NT2/D1 (cell line): ENCODE results near the gene NOM1.

Source experiments
- SUZ12 ChIP-seq: IDR thresholded peaks from 2 replicates; pipeline ENCODE4 v1.6.1; 2011; ENCODE audit not compliant: insufficient read length, insufficient read depth; ENCODE audit errors: extremely low read depth
- YY1 ChIP-seq: IDR thresholded peaks from 2 replicates; pipeline ENCODE4 v1.6.1; 2011; ENCODE audit not compliant: insufficient read length, insufficient read depth
- ZNF274 ChIP-seq: IDR thresholded peaks from 2 replicates; pipeline ENCODE4 v1.6.1; 2011; ENCODE audit warnings: mild to moderate bottlenecking, low read depth, low read length

DNA sequence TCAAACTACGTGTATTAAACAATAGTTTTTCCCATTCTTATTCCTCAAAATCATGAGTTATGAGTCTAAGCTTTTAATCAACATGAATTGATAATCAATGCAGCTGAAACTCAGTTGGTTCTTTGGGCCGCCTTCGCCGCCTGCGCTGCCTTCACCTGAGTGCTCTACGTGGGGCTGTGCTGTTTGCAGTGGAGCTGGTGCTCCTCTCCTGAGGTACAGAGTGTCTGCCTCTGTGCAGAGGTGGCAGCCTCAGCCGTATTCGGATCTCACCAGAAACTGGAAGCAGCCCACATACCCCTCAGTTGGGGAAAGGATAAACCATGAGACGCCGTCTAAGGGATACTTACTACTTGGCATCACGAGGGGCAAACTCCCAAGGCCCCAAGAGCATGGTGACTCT is 15.5 kb downstream of the NOM1 start:
- TF ChIP-seq SUZ12 (no peak), ZNF274 (no peak), YY1 (no peak)
